H1 (cell line): ENCODE measurements around the gene HSPBP1. TPM values are rescaled to one million over a fixed set of nuclear protein-coding genes. Genes with fewer than 3 reads are reported as not detected.
A peak's percentile ranks its signal among the peaks of the same experiment; 100 is the strongest.

Experiments
- CTCF ChIA-PET: fragments of 300-600 bp; sonication (Branson Sonifier 250); formaldehyde crosslinking; loops from one replicate; lab custom pipeline; 2021; ENCODE audit not compliant: partially characterized antibody; lab: Charles Lee
- POLR2A ChIA-PET: fragments of 300-600 bp; sonication (Branson Sonifier 250); formaldehyde crosslinking; loops from one replicate; lab custom pipeline; 2021; ENCODE audit warnings: inconsistent platforms; ENCODE audit not compliant: partially characterized antibody; lab: Charles Lee
- DNase-seq, 2 experiments: peaks; one replicate each; pipeline versions ENCODE4 v3.0.0 to v3.0.0-alpha.2; 2010 to 2022; ENCODE audit warnings: low spot score in 2 of 2, low read depth in 1 of 2, mixed read lengths in 1 of 2
- FAIRE-seq: peaks from 2 replicates; lab custom pipeline; 2011; peaks lifted over from hg19 to GRCh38; lab: Jason Lieb, UNC
- H2AFZ ChIP-seq: 2 replicates; pipeline ENCODE4 v1.8.1; 2012; ENCODE audit warnings: low read length, inconsistent platforms
- H2AK5ac ChIP-seq: 2 replicates; pipeline ENCODE4 v1.6.1; 2013; ENCODE audit warnings: low read depth, low read length
- H2BK120ac ChIP-seq: replicated peaks from 2 replicates; pipeline ENCODE3; 2013; ENCODE audit warnings: low read depth, low read length, inconsistent platforms
- H2BK12ac ChIP-seq: 2 replicates; pipeline ENCODE4 v1.6.1; 2013; ENCODE audit warnings: low read depth, low read length
- H2BK15ac ChIP-seq: 2 replicates; pipeline ENCODE4 v1.6.1; 2013; ENCODE audit warnings: low read length
- H2BK20ac ChIP-seq: 2 replicates; pipeline ENCODE4 v1.6.1; 2013; ENCODE audit warnings: low read length
- H2BK5ac ChIP-seq: 2 replicates; pipeline ENCODE4 v1.6.1; 2013; ENCODE audit warnings: low read depth, low read length
- H3K14ac ChIP-seq: 2 replicates; pipeline ENCODE4 v1.6.1; 2013; ENCODE audit warnings: inconsistent platforms; ENCODE audit not compliant: insufficient read length
- H3K18ac ChIP-seq: 2 replicates; pipeline ENCODE4 v1.6.1; 2013; ENCODE audit warnings: low read length; ENCODE audit errors: extremely low read depth
- H3K23ac ChIP-seq: 2 replicates; pipeline ENCODE4 v1.6.1; 2013; ENCODE audit warnings: inconsistent platforms; ENCODE audit not compliant: insufficient read length
- H3K23me2 ChIP-seq: 2 replicates; pipeline ENCODE4 v1.6.1; 2013; ENCODE audit warnings: low read depth, low read length
- H3K27ac ChIP-seq: 2 replicates; pipeline ENCODE4 v1.6.1; 2011; ENCODE audit warnings: low read depth, low read length, inconsistent platforms
- H3K27me3 ChIP-seq, 4 experiments: replicated peaks in 1 of 4; 1 replicate in 1 of 4; 2 replicates in 3 of 4; pipeline versions ENCODE4 v1.6.1 to v1.8.1; 2011 to 2013; ENCODE audit warnings: low read length in 3 of 4, mild to moderate bottlenecking in 3 of 4, inconsistent platforms in 2 of 4, mixed read lengths in 2 of 4, moderate library complexity in 1 of 4; ENCODE audit not compliant: control insufficient read depth in 3 of 4, insufficient read depth in 3 of 4; ENCODE audit errors: extremely low read depth in 1 of 4
- H3K36me3 ChIP-seq, 4 experiments: 2 replicates each; pipeline versions ENCODE4 v1.6.1 to v1.8.1; 2011 to 2013; ENCODE audit warnings: mild to moderate bottlenecking in 4 of 4, low read length in 3 of 4, moderate library complexity in 2 of 4, control low read depth in 1 of 4, inconsistent platforms in 1 of 4; ENCODE audit not compliant: insufficient read depth in 4 of 4, control insufficient read depth in 2 of 4
- H3K4ac ChIP-seq: replicated peaks from 2 replicates; pipeline ENCODE3; 2013; ENCODE audit warnings: low read length, low read depth, mixed read lengths, inconsistent platforms; ENCODE audit not compliant: insufficient read length
- H3K4me1 ChIP-seq, 4 experiments: replicated peaks in 1 of 4; 1 replicate in 1 of 4; 2 replicates in 3 of 4; pipeline versions ENCODE4 v1.6.1 to v1.8.1; 2011 to 2013; ENCODE audit warnings: low read length in 3 of 4, inconsistent platforms in 2 of 4, mixed read lengths in 1 of 4; ENCODE audit not compliant: insufficient read depth in 4 of 4, control insufficient read depth in 3 of 4
- H3K4me2 ChIP-seq, 2 experiments: 2 replicates each; pipeline versions ENCODE4 v1.6.1 to v1.8.1; 2011 to 2013; ENCODE audit warnings: low read depth in 2 of 2, low read length in 2 of 2, control low read depth in 1 of 2, inconsistent platforms in 1 of 2, mild to moderate bottlenecking in 1 of 2; ENCODE audit not compliant: insufficient read depth in 1 of 2
- H3K4me3 ChIP-seq, 4 experiments: fragments of 200-600, 300-600 bp in 1 of 4; sonication (generic), shearing (Covaris generic), sonication (Bioruptor Twin) in 1 of 4; 2 replicates each; pipeline versions ENCODE4 v1.5.1 to v1.8.1; 2011 to 2016; ENCODE audit warnings: low read length in 4 of 4, low read depth in 3 of 4, control low read depth in 2 of 4, inconsistent platforms in 2 of 4, mild to moderate bottlenecking in 2 of 4, mixed read lengths in 1 of 4, moderate library complexity in 1 of 4; ENCODE audit not compliant: insufficient read depth in 2 of 4; ENCODE audit errors: extremely low read depth in 1 of 4
- H3K56ac ChIP-seq: replicated peaks from 2 replicates; pipeline ENCODE3; 2013; ENCODE audit warnings: low read depth, mild to moderate bottlenecking, mixed read lengths, low read length, inconsistent platforms; ENCODE audit not compliant: insufficient read length
- H3K79me1 ChIP-seq: 2 replicates; pipeline ENCODE4 v1.6.1; 2013; ENCODE audit warnings: low read depth, low read length, control low read depth
- H3K79me2 ChIP-seq, 2 experiments: 2 replicates each; pipeline versions ENCODE4 v1.6.1 to v1.8.1; 2012 to 2013; ENCODE audit warnings: low read length in 2 of 2, mild to moderate bottlenecking in 2 of 2, inconsistent platforms in 1 of 2; ENCODE audit not compliant: insufficient read depth in 2 of 2, control insufficient read depth in 1 of 2
- H3K9ac ChIP-seq, 4 experiments: replicated peaks in 1 of 4; 1 replicate in 1 of 4; 2 replicates in 3 of 4; pipeline versions ENCODE4 v1.6.1 to v1.8.1; 2011 to 2013; ENCODE audit warnings: low read depth in 3 of 4, low read length in 3 of 4, control low read depth in 2 of 4, mild to moderate bottlenecking in 2 of 4, moderate library complexity in 2 of 4, inconsistent platforms in 1 of 4; ENCODE audit errors: extremely low read depth in 1 of 4
- H3K9me3 ChIP-seq, 2 experiments: 2 replicates each; pipeline versions ENCODE4 v1.6.1 to v1.8.1; 2012 to 2013; ENCODE audit warnings: mild to moderate bottlenecking in 2 of 2, moderate library complexity in 2 of 2, control low read depth in 1 of 2, inconsistent platforms in 1 of 2, low read depth in 1 of 2, low read length in 1 of 2, mixed read lengths in 1 of 2; ENCODE audit not compliant: insufficient read depth in 2 of 2
- H4K20me1 ChIP-seq, 2 experiments: replicated peaks in 1 of 2; 2 replicates each; pipeline versions ENCODE3 to v1.8.1; 2011 to 2013; ENCODE audit warnings: inconsistent platforms in 2 of 2, low read length in 2 of 2, mild to moderate bottlenecking in 1 of 2; ENCODE audit not compliant: insufficient read depth in 2 of 2, control insufficient read depth in 1 of 2
- H4K5ac ChIP-seq: 2 replicates; pipeline ENCODE4 v1.6.1; 2013; ENCODE audit warnings: low read length, low read depth, mixed read lengths, inconsistent platforms; ENCODE audit not compliant: insufficient read length
- H4K8ac ChIP-seq: 2 replicates; pipeline ENCODE4 v1.8.0; 2013; ENCODE audit warnings: mild to moderate bottlenecking, moderate library complexity, low read length, inconsistent platforms; ENCODE audit not compliant: insufficient read depth; ENCODE audit errors: extremely low read depth
- H4K91ac ChIP-seq: replicated peaks from 2 replicates; pipeline ENCODE3; 2013; ENCODE audit warnings: low read length, mixed read lengths, inconsistent platforms; ENCODE audit not compliant: insufficient read length
- ASH2L ChIP-seq: fragments of 200-600, 300-600 bp; sonication (generic); IDR thresholded peaks from one replicate; pipeline ENCODE4 v1.7.1; 2017; ENCODE audit warnings: low read length
- CTCF ChIP-seq, 3 experiments: IDR thresholded peaks; 1 replicate in 2 of 3; 2 replicates in 1 of 3; pipeline versions ENCODE4 v1.5.1 to v1.6.1; 2011; ENCODE audit warnings: low read length in 3 of 3, mild to moderate bottlenecking in 3 of 3, inconsistent platforms in 2 of 3, low read depth in 1 of 3, moderate library complexity in 1 of 3; ENCODE audit not compliant: insufficient read depth in 1 of 3; ENCODE audit errors: control extremely low read depth in 1 of 3
- TBP ChIP-seq: IDR thresholded peaks from 2 replicates; pipeline ENCODE4 v1.6.1; 2011; ENCODE audit warnings: low read depth, low read length, improper control_type of control experiment
- WGBS, 2 experiments: shearing (Covaris generic) in 1 of 2; methylation state at CpG; one replicate each; pipeline versions ENCODE4 v1.1.6 to v1.1.7; 2013 to 2015; ENCODE audit warnings: low lambda C conversion rate in 2 of 2, mixed read lengths in 2 of 2, inconsistent platforms in 1 of 2, low coverage in 1 of 2, missing lambda C conversion rate in 1 of 2; ENCODE audit not compliant: insufficient replicate concordance in 2 of 2, insufficient coverage in 1 of 2, insufficient read length in 1 of 2; ENCODE audit errors: extremely low coverage in 1 of 2, missing lambda C conversion rate in 1 of 2; 5-methylcytosine and 5-hydroxymethylcytosine counted together
- polyA plus RNA-seq, 7 experiments: library from polyadenylated mRNA; depleted of rRNA in 3 of 7; stranded (reverse) in 5 of 7; unstranded in 2 of 7; fragments of >200 nt in 5 of 7; fragments of 200-250 nt in 2 of 7; gene quantifications; 1 replicate in 5 of 7; 2 replicates in 1 of 7; 4 replicates in 1 of 7; pipeline versions ENCODE4 v1.2.1 to v1.2.3, GENCODE V29; 2011 to 2013; ENCODE audit warnings: missing spikeins in 2 of 7, mixed read lengths in 2 of 7
- total RNA-seq: library from RNA; stranded (reverse); fragmentation: NEBNext Ultra II Directional; extraction: Animal tissue kit (Norgen Biotek cat#: 25700); gene quantifications from 2 replicates; pipeline ENCODE4 v1.2.1, GENCODE V29; 2021

Gene HSPBP1
- total and polyA plus RNA-seq, 2 of the 8 experiments (the other 6 are each of a cell fraction or from before 2014, with no cell fraction given), result 63.4 to 100 TPM

GRCh38 chr19:55316646-55317045, 36.7 kb upstream of the HSPBP1 start:
- Histone ChIP-seq H4K8ac (no peak overlapping the region), H3K27me3 (no peaks in the 10 kb centered on the region), H3K4ac (no peak overlapping the region), H3K56ac (no peak overlapping the region), H3K14ac (no peak overlapping the region), H3K36me3 (peaks cover 0 to 5% (median 0%) of the 10 kb centered on the region in 4 experiments; a peak in 1 of 8 replicates), H4K91ac (no peak overlapping the region), H3K27ac (no peak overlapping the region), H2BK12ac (no peak overlapping the region), H3K9me3 (no peaks in the 10 kb centered on the region), H3K4me3 (no peak overlapping the region), H2BK20ac (no peak overlapping the region), H2AFZ (no peak overlapping the region), H2BK5ac (no peak overlapping the region), H2AK5ac (no peak overlapping the region), H3K79me2 (no peaks in the 10 kb centered on the region), H3K4me1 (peaks cover 0 to 5% (median 2%) of the 10 kb centered on the region in 4 experiments; a peak in 5 of 7 replicates), H4K5ac (no peak overlapping the region), H3K18ac (no peak overlapping the region), H4K20me1 (no peaks in the 10 kb centered on the region), H3K79me1 (no peaks in the 10 kb centered on the region), H3K4me2 (no peak overlapping the region), H3K9ac (no peak overlapping the region), H2BK15ac (no peak overlapping the region), H3K23me2 (peaks cover 2% of the 10 kb centered on the region; the same call in 1 of the 2 replicates), H2BK120ac (no peak overlapping the region), H3K23ac (no peak overlapping the region)
- CTCF ChIA-PET, result interaction anchor here (1.0 to 3.1 kb wide), 6 partner anchors 11 to 42 kb away, joined by 3 to 9 read pairs (median 4); no protein-coding TSS in a partner anchor
- no peak for TF ChIP-seq ASH2L
- peak in 1 of 3 experiments; percentile 4; a peak in 1 of 4 replicates for TF ChIP-seq CTCF (IDR thresholded peaks at IDR 0.05; ENCODE audit: control extremely low read depth in 1 of 3, insufficient read depth in 1 of 3, low read depth in 1 of 3, low read length in 3 of 3)
- TF ChIP-seq TBP, result peak; percentile 35; the same call in 1 of the 2 replicates
- no peak for FAIRE-seq
- 88% methylated on average over 8 of the region's 8 CpGs; no CpG with 5 or more reads in 1 of the 2 experiments for WGBS, 2 experiments
- no peak for DNase-seq
- POLR2A ChIA-PET, result interaction anchor here (0.6 to 3.8 kb wide), 8 partner anchors 9 to 91 kb away, joined by 3 to 17 read pairs (median 5); partner anchors contain the start of genes KMT5C, RPL28, TMEM150B and UBE2S
